Smooth muscle cell (in vitro differentiated cells): ENCODE data around the gene GNAI2. TPM values are rescaled to one million over a fixed set of nuclear protein-coding genes. Genes with fewer than 3 reads are reported as not detected.

Experiments
- DNase-seq: peaks from one replicate; lab custom pipeline; 2025; ENCODE audit not compliant: unreplicated experiment; lab: John Stamatoyannopoulos, UW
- H2AFZ ChIP-seq: fragments of 200-600 bp; sonication (generic); 2 replicates; pipeline ENCODE4 v1.6.0; 2016; ENCODE audit warnings: antibody characterized with exemption, low read depth, mild to moderate bottlenecking
- H3F3A ChIP-seq: fragments of 200-600 bp; sonication (generic); 2 replicates; pipeline ENCODE4 v1.6.0; 2017; ENCODE audit warnings: antibody characterized with exemption, low read depth
- H3K27ac ChIP-seq: fragments of 200-600 bp; sonication (generic); 2 replicates; pipeline ENCODE4 v1.5.1; 2016; ENCODE audit warnings: low read depth, mild to moderate bottlenecking
- H3K27me3 ChIP-seq: fragments of 200-600 bp; sonication (generic); 2 replicates; pipeline ENCODE4 v1.6.1; 2016; ENCODE audit warnings: low read depth, mild to moderate bottlenecking
- H3K36me3 ChIP-seq: fragments of 200-600 bp; sonication (generic); 2 replicates; pipeline ENCODE4 v1.5.1; 2016; ENCODE audit warnings: low read depth
- H3K4me1 ChIP-seq: fragments of 200-600 bp; sonication (generic); 2 replicates; pipeline ENCODE4 v1.5.1; 2016; ENCODE audit warnings: low read depth
- H3K4me2 ChIP-seq: fragments of 200-600 bp; sonication (generic); 2 replicates; pipeline ENCODE4 v1.6.0; 2016; ENCODE audit warnings: mild to moderate bottlenecking
- H3K4me3 ChIP-seq: fragments of 200-600 bp; sonication (generic); 2 replicates; pipeline ENCODE4 v1.5.1; 2016; ENCODE audit warnings: mild to moderate bottlenecking
- H3K79me2 ChIP-seq: fragments of 200-600 bp; sonication (generic); 2 replicates; pipeline ENCODE4 v1.6.0; 2016; ENCODE audit warnings: low read depth, mild to moderate bottlenecking
- H3K9ac ChIP-seq: fragments of 200-600 bp; sonication (generic); 2 replicates; pipeline ENCODE4 v1.6.0; 2016; ENCODE audit warnings: low read depth
- H3K9me3 ChIP-seq: fragments of 200-600 bp; sonication (generic); replicated peaks from 2 replicates; pipeline ENCODE4 v1.5.1; 2016; ENCODE audit warnings: low read depth
- H4K20me1 ChIP-seq: fragments of 200-600 bp; sonication (generic); 2 replicates; pipeline ENCODE4 v1.6.0; 2016; ENCODE audit warnings: low read depth
- CTCF ChIP-seq: fragments of 200-600 bp; sonication (generic); IDR thresholded peaks from 2 replicates; pipeline ENCODE4 v1.5.1; 2017; ENCODE audit warnings: borderline replicate concordance, mild to moderate bottlenecking, antibody characterized with exemption; ENCODE audit not compliant: insufficient read depth, poor library complexity, severe bottlenecking
- WGBS: methylation state at CpG from one replicate; pipeline ENCODE4 v1.1.7; 2016; ENCODE audit warnings: low lambda C conversion rate; 5-methylcytosine and 5-hydroxymethylcytosine counted together
- polyA plus RNA-seq: library from polyadenylated mRNA; unstranded; fragments of >200 nt; fragmentation: Nextera tagmentation; extraction: Ambion mirVana; gene quantifications from 2 replicates; pipeline ENCODE4 v1.2.1, GENCODE V29; 2016
- total RNA-seq: library from RNA; depleted of rRNA; stranded (reverse); fragments of >200 nt; gene quantifications from 2 replicates; pipeline ENCODE4 v1.2.3, GENCODE V29; 2014

The GNAI2 gene
- 209 and 230 TPM in 2 replicates for total RNA-seq
- 454 and 466 TPM in 2 replicates for polyA plus RNA-seq

GRCh38 chr3:50235716-50236483 is at the start of gene GNAI2:
Gene GNAI2 (plus strand): TSS chr3:50236204. CDS start chr3:50236336, 132 bp downstream.
- H3K36me3 ChIP-seq, result no peaks in the 10 kb centered on the region
- H3K4me3 ChIP-seq, result peak within 1 kb of the TSS; percentile 74
- no peak for TF ChIP-seq CTCF
- no peaks in the 10 kb centered on the region for H3F3A ChIP-seq
- peaks cover 49% of the 10 kb centered on the region for H3K79me2 ChIP-seq
- H3K9me3 ChIP-seq, result no peaks in the 10 kb centered on the region
- peaks cover 35% of the 10 kb centered on the region for H3K4me1 ChIP-seq
- peaks cover 43% of the 10 kb centered on the region for H4K20me1 ChIP-seq
- peak within 1 kb of the TSS; percentile 45 for H3K27ac ChIP-seq
- H3K4me2 ChIP-seq, result peak within 1 kb of the TSS; percentile 89
- no peaks in the 10 kb centered on the region for H3K27me3 ChIP-seq
- peak; percentile 93 for DNase-seq
- under 1% methylated on average over 49 of the region's 75 CpGs for WGBS
- H2AFZ ChIP-seq, result no peak within 1 kb of the TSS
- H3K9ac ChIP-seq, result peak within 1 kb of the TSS; percentile 78

GRCh38 chr3:50187750-50188149 is 48.3 kb upstream of the GNAI2 start:
- WGBS, result 97% methylated on average over 17 of the region's 19 CpGs
- Histone ChIP-seq H3K9ac (no peak overlapping the region), H3K27ac (no peak overlapping the region), H3K79me2 (no peaks in the 10 kb centered on the region), H3K36me3 (no peaks in the 10 kb centered on the region), H2AFZ (no peak overlapping the region), H3F3A (no peaks in the 10 kb centered on the region), H3K27me3 (peaks cover 3% of the 10 kb centered on the region), H4K20me1 (no peaks in the 10 kb centered on the region), H3K9me3 (no peaks in the 10 kb centered on the region), H3K4me2 (no peak overlapping the region), H3K4me1 (no peaks in the 10 kb centered on the region), H3K4me3 (no peak overlapping the region)
- DNase-seq, result no peak
- TF ChIP-seq CTCF, result no peak

DNA sequence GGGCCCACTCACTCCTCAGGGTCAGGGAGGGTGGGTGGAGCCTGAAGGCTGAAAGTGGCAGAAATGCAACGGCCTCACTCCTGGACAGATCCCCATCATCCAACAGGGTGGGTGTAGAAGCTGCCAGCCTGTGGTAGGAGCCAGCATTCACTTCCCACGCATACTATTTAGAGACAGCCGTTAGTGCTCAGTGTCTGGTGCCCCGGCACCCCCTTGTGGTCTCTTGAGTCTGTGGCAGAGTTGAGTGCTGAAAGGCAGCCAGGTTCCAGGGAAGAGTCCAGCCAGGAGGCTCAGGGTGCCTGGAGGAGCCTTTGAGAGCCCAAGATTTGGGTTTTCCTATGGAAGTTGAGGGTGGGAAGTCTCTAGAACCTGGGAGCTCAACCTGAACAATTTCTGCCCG is 46.7 kb upstream of the GNAI2 start:
- H3K9me3 ChIP-seq, result no peaks in the 10 kb centered on the region
- no peak overlapping the region for H3K27ac ChIP-seq
- H3F3A ChIP-seq, result no peaks in the 10 kb centered on the region
- H3K4me3 ChIP-seq, result no peak overlapping the region
- no peaks in the 10 kb centered on the region for H4K20me1 ChIP-seq
- H3K36me3 ChIP-seq, result no peaks in the 10 kb centered on the region
- TF ChIP-seq CTCF, result peak; percentile 80
- no peaks in the 10 kb centered on the region for H3K4me1 ChIP-seq
- 22% methylated on average over 5 of the region's 5 CpGs for WGBS
- H3K9ac ChIP-seq, result no peak overlapping the region
- no peaks in the 10 kb centered on the region for H3K79me2 ChIP-seq
- no peak overlapping the region for H2AFZ ChIP-seq
- peak; percentile 24 for DNase-seq
- H3K4me2 ChIP-seq, result no peak overlapping the region
- H3K27me3 ChIP-seq, result peaks cover 5% of the 10 kb centered on the region

DNA sequence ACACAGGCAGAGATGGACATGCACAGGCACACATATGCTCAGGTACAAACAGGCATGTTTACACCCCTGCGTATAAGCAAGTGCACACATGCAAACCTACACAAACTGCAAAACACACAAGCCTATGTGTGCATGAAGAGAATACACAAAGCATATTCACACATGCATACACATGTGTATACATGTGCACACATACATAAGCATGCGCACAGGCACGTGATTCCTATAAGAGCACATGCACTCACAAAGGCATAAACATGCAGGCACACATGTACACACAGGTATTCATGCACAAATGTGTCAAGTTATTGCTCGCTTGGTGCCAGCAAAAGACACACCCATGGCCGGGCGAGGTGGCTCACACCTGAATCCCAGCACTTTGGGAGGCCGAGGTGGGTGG is 46.0 kb upstream of the GNAI2 start:
- Histone ChIP-seq H3K9me3 (no peaks in the 10 kb centered on the region), H4K20me1 (no peaks in the 10 kb centered on the region), H3K4me3 (no peak overlapping the region), H3F3A (no peaks in the 10 kb centered on the region), H3K79me2 (no peaks in the 10 kb centered on the region), H3K27me3 (peaks cover 5% of the 10 kb centered on the region), H3K27ac (no peak overlapping the region), H2AFZ (no peak overlapping the region), H3K9ac (no peak overlapping the region), H3K4me2 (no peak overlapping the region), H3K4me1 (no peaks in the 10 kb centered on the region), H3K36me3 (no peaks in the 10 kb centered on the region)
- no peak for DNase-seq
- no peak for TF ChIP-seq CTCF
- 95% methylated on average over 7 of the region's 7 CpGs for WGBS
